ENCODE data around the gene RPL34.
A peak's percentile ranks its signal among the peaks of the same experiment; 100 is the strongest.

RPL34 gene

GRCh38 chr4:108619372-108620100 lies 840 bp upstream of the RPL34 start:
- TF ChIP-seq, protein P1, sequence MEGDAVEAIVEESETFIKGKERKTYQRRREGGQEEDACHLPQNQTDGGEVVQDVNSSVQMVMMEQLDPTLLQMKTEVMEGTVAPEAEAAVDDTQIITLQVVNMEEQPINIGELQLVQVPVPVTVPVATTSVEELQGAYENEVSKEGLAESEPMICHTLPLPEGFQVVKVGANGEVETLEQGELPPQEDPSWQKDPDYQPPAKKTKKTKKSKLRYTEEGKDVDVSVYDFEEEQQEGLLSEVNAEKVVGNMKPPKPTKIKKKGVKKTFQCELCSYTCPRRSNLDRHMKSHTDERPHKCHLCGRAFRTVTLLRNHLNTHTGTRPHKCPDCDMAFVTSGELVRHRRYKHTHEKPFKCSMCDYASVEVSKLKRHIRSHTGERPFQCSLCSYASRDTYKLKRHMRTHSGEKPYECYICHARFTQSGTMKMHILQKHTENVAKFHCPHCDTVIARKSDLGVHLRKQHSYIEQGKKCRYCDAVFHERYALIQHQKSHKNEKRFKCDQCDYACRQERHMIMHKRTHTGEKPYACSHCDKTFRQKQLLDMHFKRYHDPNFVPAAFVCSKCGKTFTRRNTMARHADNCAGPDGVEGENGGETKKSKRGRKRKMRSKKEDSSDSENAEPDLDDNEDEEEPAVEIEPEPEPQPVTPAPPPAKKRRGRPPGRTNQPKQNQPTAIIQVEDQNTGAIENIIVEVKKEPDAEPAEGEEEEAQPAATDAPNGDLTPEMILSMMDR (IDR thresholded peaks at IDR 0.05; ENCODE audit: unreplicated experiment in 3 of 3): no peak
- H3K36me3 Mint-ChIP-seq (ENCODE audit: low read depth): peaks cover 31% of the 10 kb centered on the region
- peak overlapping the region; percentile 89 to 95 (median 95) for H3K27ac Mint-ChIP-seq
- H3K9me3 Mint-ChIP-seq: peaks cover 17% of the 10 kb centered on the region
- H3K27me3 Mint-ChIP-seq (ENCODE audit: low read depth): no peaks in the 10 kb centered on the region
- H3K4me3 Mint-ChIP-seq: peak overlapping the region; percentile 96 to 97 (median 97)
- peaks cover 29% of the 10 kb centered on the region for H3K4me1 Mint-ChIP-seq

DNA sequence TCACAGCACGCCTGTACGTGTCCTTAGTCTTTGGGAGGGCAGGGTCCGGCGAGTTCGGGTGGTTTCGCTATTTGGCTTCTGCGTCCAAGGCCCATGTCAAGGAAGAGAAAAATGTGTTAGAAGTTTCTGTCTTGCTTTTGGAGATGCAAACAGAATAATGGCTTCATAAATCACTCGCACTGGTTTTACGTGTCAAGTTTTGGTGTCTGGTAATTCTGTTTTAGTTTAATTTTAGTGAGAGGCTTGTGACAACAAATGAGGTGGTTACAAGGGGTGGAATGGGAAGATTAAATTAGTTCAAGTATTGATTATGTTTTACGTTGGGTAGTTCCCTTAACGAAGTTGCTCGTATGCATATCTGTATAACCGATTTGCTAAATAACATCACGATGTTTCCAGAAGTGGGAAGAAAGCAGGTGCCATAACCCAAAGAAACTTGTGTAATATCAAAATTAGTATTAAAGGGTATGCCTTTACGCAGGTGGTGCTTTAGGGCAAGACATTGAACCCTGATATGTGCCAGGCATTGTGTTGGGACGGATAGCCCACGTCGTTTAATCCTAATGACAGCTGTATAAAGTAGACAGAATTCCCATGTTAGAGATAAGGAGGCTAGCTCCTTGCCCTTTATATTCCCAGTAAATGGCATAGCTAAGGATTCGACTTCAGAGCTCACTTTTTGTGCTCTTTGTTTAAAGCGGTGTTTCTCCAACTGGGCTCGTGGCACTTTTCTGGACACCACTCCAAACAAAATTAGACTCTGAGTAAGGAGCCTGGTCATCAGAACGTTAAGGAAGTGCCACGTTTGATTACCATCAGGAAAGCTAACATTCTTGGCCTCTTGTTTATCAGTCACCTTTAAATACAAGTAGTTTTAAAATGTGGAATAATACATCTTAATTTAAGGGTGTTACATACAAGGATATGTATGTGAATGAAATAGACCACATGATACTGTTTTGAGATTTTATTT lies 843 bp downstream of the RPL34 start:
- Mint-ChIP-seq H3K27me3 (ENCODE audit: low read depth) (no peaks in the 10 kb centered on the region), H3K4me1 (peaks cover 29% of the 10 kb centered on the region), H3K27ac (peak overlapping the region; percentile 89 to 95 (median 95)), H3K9me3 (peaks cover 5% of the 10 kb centered on the region), H3K36me3 (ENCODE audit: low read depth) (peaks cover 43% of the 10 kb centered on the region), H3K4me3 (peak overlapping the region; percentile 96 to 97 (median 97))
- TF ChIP-seq, protein P1 (IDR thresholded peaks at IDR 0.05; ENCODE audit: unreplicated experiment in 3 of 3): no peak

DNA sequence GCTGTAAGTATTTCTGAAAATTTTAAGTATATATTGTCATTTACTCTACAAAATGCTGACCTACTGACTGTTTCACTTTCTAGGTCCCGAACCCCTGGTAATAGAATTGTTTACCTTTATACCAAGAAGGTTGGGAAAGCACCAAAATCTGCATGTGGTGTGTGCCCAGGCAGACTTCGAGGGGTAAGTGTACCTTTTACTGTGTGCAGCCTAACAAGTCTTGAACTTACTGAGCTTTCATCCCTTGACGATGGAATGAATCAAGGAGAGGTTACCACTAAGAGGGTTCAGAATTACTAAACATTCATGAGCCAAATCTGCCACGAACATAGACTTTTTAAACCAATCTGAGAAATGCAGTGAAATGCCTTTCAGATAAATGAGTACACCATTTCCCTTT lies 1.6 kb downstream of the RPL34 start:
- H3K36me3 Mint-ChIP-seq (ENCODE audit: low read depth): peaks cover 46% of the 10 kb centered on the region

GRCh38 chr4:108622828-108623227 lies 2.5 kb downstream of the RPL34 start:
- Mint-ChIP-seq H3K9me3 (peaks cover 2% of the 10 kb centered on the region), H3K4me1 (peaks cover 29% of the 10 kb centered on the region), H3K36me3 (ENCODE audit: low read depth) (peaks cover 48% of the 10 kb centered on the region), H3K27me3 (ENCODE audit: low read depth) (no peaks in the 10 kb centered on the region), H3K27ac (peak overlapping the region in 1 of 3 experiments; percentile 51), H3K4me3 (peak overlapping the region; percentile 19 to 96 (median 38))
- TF ChIP-seq, protein P1 (IDR thresholded peaks at IDR 0.05; ENCODE audit: unreplicated experiment in 3 of 3): no peak

More for the DNA sequence above, 1.6 kb downstream of the RPL34 start:
- Mint-ChIP-seq H3K4me1 (peaks cover 29% of the 10 kb centered on the region), H3K9me3 (peaks cover 2% of the 10 kb centered on the region), H3K27ac (no peak overlapping the region), H3K27me3 (ENCODE audit: low read depth) (no peaks in the 10 kb centered on the region), H3K4me3 (peak overlapping the region; percentile 38 to 97 (median 96))
- TF ChIP-seq, protein P1 (IDR thresholded peaks at IDR 0.05; ENCODE audit: unreplicated experiment in 3 of 3): no peak

DNA sequence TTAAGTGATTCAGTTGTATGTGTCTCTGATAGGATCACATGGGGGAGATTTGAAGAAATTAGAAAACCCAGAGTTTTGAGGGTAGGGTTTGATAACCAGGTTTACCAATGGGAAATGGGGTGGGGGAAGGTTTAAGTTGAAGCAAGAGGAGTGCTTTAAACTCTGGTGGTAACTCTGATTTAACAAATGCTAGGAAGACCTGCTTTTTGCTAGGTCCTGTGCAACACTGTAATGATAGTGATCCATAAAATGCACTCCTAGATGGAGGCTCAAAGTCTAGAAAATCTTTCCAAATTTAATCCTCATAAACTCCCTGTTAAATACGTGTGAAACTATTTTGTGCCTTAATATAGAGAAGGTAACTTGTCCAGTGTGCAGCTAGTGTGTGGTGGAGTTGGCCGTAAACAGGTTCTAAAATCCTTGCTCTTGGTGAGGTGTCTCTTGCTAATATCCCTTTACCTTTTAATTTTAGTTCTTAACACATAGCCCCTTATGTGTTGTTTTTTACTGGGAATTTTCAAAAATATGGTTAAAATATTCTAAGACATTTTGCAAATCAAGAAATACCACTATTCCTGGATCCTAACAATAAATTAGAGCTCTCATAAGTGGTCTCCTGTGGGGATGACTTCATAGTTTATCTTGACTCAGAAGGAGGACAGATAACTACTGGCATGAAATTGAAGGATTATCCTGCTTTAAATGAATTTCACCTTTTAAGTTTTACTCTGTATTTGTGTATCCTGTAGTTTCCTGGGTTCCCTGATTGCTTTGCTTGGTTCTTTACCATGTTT lies 4.1 kb downstream of the RPL34 start:
- TF ChIP-seq, protein P1 (IDR thresholded peaks at IDR 0.05; ENCODE audit: unreplicated experiment in 3 of 3): no peak
- H3K4me1 Mint-ChIP-seq: peaks cover 29% of the 10 kb centered on the region
- no peak overlapping the region for H3K27ac Mint-ChIP-seq
- H3K9me3 Mint-ChIP-seq: peaks cover 2% of the 10 kb centered on the region
- H3K4me3 Mint-ChIP-seq: peak overlapping the region; percentile 26 to 57 (median 45)
- H3K36me3 Mint-ChIP-seq (ENCODE audit: low read depth): peaks cover 56% of the 10 kb centered on the region
- no peaks in the 10 kb centered on the region for H3K27me3 Mint-ChIP-seq (ENCODE audit: low read depth)

Data from nephron (organoid).